T follicular helper cell (primary cell): ENCODE data around the gene RUSF1.
A peak's percentile ranks its signal among the peaks of the same experiment; 100 is the strongest.
"Not testable (repeated sequence)": the region's sequence is repeated elsewhere in the genome, so short reads cannot be mapped to it uniquely, and the experiment has no call there.

Experiments used
- DNase-seq: peaks from one replicate; pipeline ENCODE4 v3.0.0-alpha.2; 2020; ENCODE audit warnings: low read depth

RUSF1 gene

DNA sequence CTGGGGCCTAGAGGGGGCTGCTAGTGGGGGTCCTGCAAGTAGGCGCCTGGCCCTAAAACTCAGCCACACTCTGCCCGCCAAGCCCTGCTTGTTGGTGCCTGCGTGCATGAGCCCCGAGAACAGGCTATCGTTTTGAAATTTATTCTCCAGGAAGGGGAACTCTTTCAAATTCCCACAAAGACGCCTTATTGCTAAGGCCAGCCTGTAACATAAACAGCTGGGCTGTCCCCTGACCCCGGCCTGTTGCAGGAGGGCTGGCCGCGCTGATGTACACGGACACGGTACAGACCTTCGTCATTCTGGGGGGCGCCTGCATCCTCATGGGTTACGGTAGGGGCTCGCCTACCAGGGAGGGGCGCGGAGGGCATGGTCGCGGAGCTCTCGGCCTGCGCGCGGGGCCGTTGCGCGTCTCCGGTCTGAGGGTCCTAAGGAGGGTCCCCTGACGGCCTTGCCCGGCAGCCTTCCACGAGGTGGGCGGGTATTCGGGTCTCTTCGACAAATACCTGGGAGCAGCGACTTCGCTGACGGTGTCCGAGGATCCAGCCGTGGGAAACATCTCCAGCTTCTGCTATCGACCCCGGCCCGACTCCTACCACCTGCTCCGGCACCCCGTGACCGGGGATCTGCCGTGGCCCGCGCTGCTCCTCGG, 21.0 kb downstream of the RUSF1 start:
- no peak for DNase-seq

DNA sequence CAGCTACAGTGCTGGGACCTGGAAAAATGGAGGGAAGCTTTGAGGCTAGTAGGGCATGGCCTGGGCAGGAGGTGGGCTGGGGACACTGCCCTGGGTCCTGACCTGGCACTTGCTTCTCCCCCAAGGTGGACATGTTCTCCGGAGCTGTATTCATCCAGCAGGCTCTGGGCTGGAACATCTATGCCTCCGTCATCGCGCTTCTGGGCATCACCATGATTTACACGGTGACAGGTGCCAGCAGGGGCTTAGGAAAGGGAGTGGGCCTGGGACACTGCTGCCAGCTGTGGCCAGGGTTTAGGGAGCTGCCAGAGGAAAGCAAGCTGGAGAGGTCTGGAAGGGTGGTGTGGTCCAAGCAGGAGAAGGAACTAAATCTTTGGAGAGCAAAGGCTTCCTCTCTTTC, 22.1 kb downstream of the RUSF1 start:
- no peak for DNase-seq

DNA sequence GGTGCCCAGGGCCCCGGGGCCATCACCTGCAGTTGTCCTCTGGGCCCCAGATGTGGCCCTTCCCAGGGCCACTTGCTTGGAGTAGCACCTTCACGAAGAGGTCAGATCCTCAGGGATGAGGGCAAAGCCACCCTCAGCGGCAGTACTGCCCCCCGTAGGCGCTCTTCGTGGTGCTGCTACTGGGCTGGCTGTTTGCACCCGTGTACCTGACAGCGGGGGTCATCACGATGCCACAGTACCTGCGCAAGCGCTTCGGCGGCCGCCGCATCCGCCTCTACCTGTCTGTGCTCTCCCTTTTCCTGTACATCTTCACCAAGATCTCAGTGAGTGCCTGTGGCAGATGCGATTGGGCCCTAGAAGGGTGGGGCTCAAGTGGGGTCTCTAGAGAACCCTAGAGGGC, 22.6 kb downstream of the RUSF1 start:
- no peak for DNase-seq

DNA sequence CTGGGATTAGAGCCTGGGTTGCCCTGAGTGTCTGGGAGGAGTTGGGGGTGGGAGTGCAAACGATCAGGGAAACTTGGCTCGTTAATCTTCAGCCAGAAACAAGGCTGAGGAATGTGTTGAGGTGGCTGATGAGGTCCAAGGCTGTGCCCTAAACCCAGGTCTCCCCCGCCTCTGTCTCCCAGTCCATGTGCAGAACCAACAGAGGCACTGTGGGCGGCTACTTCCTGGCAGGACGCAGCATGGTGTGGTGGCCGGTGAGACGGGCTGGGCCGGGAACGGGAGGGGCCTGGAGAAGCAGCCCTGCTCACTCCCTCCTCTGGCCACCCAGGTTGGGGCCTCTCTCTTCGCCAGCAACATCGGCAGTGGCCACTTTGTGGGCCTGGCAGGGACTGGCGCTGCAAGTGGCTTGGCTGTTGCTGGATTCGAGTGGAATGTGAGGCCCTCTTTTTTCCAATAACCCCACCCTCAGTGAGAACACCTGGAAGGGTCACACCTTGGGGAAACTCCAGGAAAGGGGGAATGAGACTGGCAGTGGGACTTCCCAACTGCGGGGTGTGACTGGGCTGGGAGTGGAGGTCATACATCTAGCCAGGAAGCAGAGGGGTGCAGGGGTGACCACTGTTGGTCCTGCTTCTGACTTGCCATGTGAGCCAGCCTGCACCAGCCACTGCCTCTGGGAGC, 23.6 kb downstream of the RUSF1 start:
- no peak for DNase-seq

DNA sequence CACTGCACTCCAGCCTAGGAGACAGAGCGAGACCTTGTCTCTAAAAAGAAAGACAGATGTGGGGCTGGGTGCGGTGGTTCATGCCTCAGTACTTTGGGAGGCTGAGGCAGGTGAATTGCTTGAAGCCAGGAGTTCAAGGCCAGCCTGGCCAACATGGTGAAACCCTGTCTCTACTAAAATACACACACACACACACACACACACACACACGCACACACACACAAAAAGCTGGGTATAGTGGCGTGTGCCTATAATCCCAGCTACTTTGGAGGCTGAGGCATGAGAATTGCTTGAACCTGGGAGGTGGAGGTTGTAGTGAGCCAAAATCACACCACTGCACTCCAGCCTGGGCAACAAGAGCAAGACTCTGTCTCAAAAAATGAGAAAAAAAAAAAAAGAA, 24.1 kb downstream of the RUSF1 start:
- not testable (repeated sequence) for DNase-seq

DNA sequence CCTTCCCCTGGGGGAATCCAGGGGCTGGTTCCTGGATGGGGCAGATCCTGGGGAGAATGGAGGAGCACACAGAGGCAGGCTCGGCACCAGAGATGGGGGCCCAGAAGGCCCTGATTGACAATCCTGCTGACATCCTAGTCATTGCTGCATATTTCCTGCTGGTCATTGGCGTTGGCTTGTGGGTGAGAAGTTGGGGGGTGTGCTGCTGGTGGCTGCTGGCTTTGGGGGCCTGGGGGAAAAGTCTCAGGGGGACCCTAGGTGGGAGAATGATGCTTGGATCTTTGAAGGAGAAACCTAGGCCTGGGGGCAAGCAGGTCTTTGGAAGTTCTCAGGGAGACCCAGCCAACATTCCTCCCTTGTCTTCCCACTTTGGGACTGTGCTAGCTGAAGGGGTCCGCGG, 25.1 kb downstream of the RUSF1 start, which contains the start of gene SLC5A2:
Gene SLC5A2, plus strand, starts transcription at position 43 of the 400 bp plus-strand sequence. Its CDS starts 14 bp downstream, at position 57.
- no peak for DNase-seq

DNA sequence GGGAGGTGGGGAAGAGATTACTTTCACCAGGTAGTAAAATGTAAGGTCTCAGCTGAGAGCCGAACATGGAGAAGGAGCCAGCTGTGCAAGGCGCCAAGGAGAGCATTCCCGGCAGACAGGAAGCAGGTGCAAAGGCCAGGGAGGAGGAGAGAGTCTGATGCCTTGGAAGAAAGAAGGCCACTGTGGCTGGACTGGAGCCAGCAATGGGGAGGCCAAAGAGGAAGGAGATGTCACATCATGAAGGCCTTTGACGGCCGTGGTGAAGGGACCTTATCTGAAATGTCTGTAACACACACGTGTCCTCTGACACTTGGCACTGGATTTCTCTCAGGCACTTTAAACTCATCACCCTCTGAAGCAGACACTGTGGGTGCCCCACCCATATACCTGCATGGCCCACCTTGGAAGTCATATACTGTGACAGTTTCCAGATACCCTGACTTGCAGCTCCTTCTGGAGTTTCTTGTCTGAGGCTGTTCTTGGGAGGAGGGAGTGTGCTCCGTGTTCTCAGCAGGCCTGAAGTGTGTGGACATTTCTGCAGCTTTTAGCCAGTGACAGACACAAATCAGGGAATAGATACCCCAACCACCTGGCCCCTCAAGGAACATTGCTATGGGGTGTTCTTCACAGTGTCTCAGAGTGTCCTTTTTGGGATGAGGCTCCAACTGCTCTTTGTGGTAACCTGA, 27.2 kb downstream of the RUSF1 start:
- no peak for DNase-seq

DNA sequence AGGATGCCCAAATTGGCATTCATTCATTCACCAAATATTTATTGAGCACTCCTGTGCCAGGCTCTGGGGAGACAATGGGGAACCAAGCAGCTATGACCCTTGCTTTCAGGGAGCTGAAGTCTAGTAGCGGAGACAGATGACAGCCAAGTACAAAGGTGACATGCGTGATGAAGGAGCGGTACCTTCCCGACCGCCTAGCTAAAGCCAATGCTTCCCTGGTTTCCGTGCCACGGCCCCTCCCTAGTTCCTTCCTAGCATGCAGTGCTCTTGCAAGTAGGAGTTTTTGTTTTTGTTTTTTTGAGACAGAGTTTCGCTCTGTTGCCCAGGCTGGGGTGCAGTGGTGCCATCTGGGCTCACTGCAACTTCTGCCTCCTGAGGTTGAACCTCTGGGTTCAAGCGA, 28.4 kb downstream of the RUSF1 start:
- no peak for DNase-seq

DNA sequence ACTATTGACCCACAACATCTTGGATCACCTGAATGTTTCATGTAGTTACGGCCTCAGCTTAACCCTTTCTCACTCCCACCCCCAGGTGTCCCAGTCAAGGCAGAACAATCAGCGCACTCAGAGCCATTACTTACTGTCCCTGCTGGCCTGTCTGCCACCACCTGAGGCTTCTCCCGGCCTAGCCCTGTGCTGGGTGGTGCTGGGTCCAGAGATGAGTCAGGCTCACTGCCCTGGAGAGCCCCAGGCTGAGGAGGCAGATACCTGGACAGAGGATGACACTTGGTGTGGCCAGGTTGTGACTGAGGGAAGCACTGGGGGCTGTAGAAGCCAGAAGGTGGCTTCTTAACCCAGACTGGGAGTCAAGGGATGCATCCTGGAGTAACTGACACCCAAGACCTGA, 29.2 kb downstream of the RUSF1 start:
- no peak for DNase-seq

DNA sequence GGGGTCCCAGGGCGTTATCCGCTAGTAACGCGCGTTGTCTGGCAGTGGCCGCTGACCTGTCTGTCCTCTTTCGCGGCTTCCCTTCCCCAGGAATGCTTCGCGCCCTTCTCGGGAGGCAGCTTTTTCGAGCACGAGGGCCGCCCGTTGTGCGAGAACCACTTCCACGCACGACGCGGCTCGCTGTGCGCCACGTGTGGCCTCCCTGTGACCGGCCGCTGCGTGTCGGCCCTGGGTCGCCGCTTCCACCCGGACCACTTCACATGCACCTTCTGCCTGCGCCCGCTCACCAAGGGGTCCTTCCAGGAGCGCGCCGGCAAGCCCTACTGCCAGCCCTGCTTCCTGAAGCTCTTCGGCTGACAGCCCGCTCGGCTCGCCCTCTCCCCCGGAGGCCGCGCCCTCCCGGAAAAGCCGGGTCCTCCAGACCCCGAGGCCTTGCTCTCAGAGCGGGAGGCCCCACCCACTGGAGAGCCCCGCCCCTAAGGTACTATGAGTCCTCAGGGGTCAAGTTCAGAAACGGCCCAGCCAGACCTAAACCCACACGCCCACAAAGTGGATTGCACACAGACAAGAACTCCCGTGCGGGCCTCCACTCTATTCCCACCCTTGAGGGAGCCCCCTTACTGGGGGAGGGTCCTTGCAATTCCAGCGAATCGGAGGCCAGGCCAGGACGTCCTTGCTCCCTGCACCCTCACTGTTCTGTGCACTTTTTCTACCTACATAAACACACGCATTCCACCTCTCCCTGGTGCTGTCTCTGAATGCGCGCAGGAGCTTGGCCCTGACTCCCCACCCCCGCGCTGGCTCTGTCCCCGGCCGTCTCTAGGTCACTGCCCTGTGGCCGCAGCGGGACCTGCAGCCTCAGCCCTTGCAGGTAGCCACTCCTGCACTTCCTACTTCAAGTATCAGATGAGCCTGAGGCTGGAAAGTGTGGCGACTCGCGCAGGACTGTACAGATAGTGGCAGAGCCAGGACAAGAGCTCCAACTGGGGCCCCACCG, 30.7 kb downstream of the RUSF1 start:
- no peak for DNase-seq

DNA sequence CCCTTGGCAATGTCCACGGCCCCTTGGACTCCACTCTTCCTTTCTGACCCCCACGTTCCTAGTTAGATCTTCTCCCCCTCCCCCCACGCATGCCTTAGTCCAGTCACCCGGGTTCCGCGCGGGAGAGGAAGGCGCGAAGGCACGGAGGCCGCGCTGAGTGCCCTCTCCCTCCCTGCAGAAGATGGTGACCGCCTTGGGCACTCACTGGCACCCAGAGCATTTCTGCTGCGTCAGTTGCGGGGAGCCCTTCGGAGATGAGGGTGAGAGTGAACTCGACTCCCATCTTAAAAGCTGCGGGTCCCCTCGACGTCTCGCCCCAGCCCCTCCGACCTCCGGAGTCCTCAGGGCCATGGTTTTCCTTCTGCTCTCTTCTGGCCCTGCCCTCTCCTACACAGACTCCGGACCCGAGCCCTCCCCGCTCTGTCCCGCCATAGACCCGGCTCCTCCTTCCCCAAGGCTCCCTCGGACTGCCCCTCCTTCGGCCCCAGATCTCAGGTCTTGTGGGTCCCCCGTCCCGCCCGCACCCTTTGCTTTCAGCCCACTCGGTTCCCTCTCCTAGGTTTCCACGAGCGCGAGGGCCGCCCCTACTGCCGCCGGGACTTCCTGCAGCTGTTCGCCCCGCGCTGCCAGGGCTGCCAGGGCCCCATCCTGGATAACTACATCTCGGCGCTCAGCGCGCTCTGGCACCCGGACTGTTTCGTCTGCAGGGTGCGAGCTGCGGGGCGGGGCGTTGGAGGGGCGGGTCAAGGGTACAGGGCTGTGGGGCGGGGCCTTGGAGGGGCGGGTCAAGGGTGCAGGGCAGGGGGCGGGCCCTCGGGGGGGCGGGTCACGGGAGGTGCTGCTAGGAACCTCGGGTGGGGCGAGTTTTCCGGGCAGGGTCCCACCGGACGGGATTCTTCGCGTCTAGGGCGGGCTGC, 31.6 kb downstream of the RUSF1 start:
- DNase-seq = peak; percentile 82

DNA sequence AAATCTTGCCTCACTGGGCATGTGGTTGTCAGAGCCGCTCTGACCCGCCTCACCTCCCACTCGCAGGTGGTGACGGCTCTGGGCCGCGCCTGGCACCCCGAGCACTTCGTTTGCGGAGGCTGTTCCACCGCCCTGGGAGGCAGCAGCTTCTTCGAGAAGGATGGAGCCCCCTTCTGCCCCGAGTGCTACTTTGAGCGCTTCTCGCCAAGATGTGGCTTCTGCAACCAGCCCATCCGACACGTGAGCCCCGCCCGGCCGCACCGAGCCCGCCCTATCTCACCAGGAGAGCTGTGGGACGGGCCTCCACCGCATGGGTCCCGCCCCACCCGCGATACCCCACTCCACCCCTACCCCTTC, 32.3 kb downstream of the RUSF1 start:
- DNase-seq = no peak

DNA sequence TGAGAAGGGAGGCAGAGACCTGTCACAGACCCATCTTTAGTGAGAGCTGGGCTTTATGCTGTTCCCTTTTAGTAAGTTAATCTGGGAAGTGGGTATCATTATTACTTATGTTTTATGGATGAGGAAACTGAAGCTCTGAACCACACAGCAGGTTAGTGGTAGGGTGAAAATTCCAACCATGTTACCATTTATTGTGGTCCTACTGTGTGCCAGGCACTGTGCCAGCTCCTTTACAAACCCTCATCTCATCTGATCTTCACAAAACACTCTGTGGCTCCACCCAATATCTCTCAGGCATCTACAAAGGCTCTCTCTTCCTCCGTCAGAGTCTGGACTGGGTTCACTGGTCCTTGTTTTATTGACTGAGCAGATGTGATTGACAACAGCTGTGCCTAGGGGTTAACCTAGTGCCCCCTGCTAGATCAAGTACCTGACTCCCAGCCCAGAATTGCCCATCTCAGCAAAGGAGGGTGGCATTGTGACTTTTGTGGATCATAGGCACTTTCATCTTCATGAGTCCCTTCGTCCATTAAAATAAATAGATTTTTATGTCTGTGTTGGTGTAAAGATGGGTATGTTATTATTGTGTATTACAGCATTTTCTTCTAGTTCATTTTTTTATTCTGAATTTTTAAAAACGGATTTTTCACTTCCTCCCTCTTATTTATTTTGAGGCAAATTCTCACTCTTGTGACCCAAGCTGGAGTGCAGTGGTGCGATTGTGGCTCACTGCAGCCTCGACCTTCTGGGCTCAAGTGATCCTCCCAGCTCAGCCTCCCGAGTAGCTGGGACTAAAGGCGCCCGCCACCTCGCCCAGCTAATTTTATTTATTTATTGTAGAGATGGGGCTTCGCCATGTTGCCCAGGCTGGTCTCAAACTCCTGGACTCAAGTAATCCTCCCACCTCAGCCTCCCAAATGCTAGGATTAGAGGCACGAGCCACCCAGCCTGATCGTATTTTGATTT, 33.1 kb downstream of the RUSF1 start:
- DNase-seq = no peak

DNA sequence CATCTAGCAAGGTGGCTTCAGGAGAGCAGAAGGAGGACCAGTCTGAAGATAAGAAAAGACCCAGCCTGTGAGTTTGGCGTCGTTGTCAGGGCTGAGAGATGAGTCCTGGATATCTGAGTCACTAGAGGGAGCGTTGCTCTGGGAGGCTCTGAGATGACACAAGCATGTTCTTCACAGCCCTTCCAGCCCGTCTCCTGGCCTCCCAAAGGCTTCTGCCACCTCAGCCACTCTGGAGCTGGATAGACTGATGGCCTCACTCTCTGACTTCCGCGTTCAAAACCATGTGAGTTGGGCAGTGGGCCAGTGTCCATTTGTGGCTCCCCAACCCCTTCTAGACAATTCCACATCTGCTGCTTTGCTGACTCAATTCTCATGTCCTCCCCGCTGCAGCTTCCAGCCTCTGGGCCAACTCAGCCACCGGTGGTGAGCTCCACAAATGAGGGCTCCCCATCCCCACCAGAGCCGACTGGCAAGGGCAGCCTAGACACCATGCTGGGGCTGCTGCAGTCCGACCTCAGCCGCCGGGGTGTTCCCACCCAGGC, 33.9 kb downstream of the RUSF1 start:
- DNase-seq = no peak

DNA sequence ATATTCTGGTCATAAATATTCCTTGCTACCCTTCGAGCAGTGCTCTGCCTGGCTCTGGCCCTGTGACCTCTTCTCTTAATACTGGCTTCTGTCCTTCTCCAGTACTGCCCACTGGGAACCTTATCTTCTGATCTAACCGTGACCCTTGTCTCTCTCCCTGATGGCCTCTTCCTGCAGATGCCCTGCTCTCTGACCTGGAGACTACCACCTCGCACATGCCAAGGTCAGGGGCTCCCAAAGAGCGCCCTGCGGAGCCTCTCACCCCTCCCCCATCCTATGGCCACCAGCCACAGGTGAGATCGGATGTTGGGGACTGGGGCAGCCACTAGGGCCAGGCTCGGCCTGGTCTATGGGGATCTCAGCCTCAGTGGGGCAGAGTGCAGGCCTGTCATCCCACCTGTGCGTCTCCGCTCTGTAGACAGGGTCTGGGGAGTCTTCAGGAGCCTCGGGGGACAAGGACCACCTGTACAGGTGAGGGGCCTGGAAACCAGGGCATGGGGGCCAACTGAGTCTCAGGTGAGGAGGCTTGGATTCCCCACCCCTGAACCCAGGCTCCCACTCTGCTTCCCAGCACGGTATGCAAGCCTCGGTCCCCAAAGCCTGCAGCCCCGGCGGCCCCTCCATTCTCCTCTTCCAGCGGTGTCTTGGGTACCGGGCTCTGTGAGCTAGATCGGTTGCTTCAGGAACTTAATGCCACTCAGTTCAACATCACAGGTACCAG, 34.8 kb downstream of the RUSF1 start:
- DNase-seq = no peak

DNA sequence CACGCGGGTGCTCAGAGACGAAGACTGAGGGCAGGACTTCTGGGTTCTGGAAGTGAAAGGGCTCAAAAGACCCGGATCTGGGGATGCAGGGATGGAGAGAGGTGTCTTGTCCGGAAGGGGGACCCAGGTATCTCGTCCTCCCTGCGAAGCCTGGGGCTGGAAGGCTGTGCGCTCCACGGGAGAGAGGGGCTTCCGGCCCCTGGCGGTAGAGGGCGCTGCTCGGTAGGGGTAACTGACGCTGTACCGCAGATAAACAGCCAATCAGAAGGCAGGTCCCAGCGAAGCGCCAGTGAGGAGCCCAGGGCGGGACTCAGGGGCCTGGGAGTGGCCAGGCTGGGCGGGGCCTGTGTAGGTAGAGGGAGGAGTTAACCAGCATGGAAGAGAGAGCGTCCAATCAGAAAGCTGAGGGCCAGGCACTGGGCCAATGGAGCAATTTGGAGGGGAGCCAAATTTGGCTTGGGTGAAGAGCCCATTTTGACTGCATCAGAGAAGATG, 35.4 kb downstream of the RUSF1 start:
- peak; percentile 31 for DNase-seq

DNA sequence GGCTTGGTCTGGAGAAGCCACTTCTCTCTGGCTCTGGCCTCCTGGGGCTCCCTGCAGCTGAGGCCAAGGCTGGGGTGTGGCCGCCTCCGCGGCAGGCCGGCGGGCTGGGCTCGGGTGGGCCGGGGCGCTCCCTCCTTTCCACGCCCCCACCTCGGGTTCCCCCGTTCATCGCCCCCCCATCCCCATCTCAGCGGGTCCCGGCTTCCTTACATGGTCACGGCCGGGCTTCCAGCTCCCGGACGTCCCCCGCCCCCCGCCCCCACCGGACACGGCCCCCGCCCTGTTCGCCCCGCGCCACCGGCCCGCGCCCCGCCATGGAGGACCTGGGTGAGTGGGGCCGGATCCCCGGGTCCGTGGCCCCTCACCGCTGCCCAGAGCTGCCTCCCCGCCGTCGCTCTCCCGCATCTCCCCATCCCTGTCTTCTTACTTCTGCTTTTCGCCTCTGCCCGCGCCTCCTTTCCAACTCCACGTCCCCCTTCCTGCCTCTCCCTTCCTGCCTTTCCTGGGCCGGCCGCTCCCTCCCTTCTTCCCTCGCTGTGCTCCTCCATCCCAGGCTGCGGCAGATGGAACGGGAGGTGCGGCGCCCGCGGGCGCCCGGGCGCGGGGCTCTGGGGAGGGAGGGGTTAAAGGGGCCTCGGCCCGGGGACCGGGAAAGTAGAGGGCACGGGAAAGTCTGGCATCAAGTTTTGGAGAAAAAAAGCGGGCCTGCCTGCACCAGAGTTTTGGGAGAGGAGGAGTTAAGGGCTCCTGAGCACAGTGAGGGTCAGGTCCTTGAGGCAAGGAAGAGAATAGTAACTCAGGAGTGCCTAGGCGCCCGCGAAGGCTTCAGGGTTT, 36.1 kb downstream of the RUSF1 start, which contains the start of gene TGFB1I1:
Gene TGFB1I1, plus strand, starts transcription at position 278 of the 834 bp plus-strand sequence. Its CDS starts 37 bp downstream, at position 315.
- DNase-seq = no peak
